GM18858 (cell line): ENCODE measurements around the gene PTCD1.
"Not testable (repeated sequence)": the region's sequence is repeated elsewhere in the genome, so short reads cannot be mapped to it uniquely, and the experiment has no call there.

Experiments
- ATAC-seq: cut with Tn5 transposase; IDR thresholded peaks from one replicate; pipeline ENCODE4 v1.9.1; 2021; ENCODE audit not compliant: unreplicated experiment

PTCD1 gene

GRCh38 chr7:99452541-99452940 lies 13.9 kb upstream of the PTCD1 start:
- ATAC-seq, result no peak

- no peak for ATAC-seq
Observed at GRCh38 chr7:99451936-99452335, 13.3 kb upstream of the PTCD1 start.

GRCh38 chr7:99449326-99449725 lies 10.7 kb upstream of the PTCD1 start:
- no peak for ATAC-seq

- ATAC-seq, result no peak
Observed at GRCh38 chr7:99448855-99449254, 10.3 kb upstream of the PTCD1 start.

- ATAC-seq, result no peak
Observed at GRCh38 chr7:99447943-99448342, 9.3 kb upstream of the PTCD1 start.

GRCh38 chr7:99446096-99446495 lies 7.5 kb upstream of the PTCD1 start:
- ATAC-seq, result no peak

GRCh38 chr7:99440195-99440594 lies 1.6 kb upstream of the PTCD1 start:
- no peak for ATAC-seq

GRCh38 chr7:99437946-99438572 lies 539 bp downstream of the PTCD1 start:
- ATAC-seq, result no peak

GRCh38 chr7:99433158-99433557 lies 5.4 kb downstream of the PTCD1 start:
- ATAC-seq, result no peak

- not testable (repeated sequence) for ATAC-seq
Observed at GRCh38 chr7:99431756-99432540, 6.7 kb downstream of the PTCD1 start.

GRCh38 chr7:99429756-99430155 lies 8.8 kb downstream of the PTCD1 start:
- no peak for ATAC-seq

GRCh38 chr7:99428972-99429566 lies 9.5 kb downstream of the PTCD1 start:
- no peak for ATAC-seq

- no peak for ATAC-seq
Observed at GRCh38 chr7:99424932-99425730, 13.5 kb downstream of the PTCD1 start.

- ATAC-seq, result no peak
Observed at GRCh38 chr7:99422625-99423024, 16.0 kb downstream of the PTCD1 start.

- no peak for ATAC-seq
Observed at GRCh38 chr7:99422186-99422585, 16.4 kb downstream of the PTCD1 start.

- no peak for ATAC-seq
Observed at GRCh38 chr7:99420986-99421385, 17.6 kb downstream of the PTCD1 start.

GRCh38 chr7:99420213-99420612 lies 18.4 kb downstream of the PTCD1 start:
- no peak for ATAC-seq

- ATAC-seq, result no peak
Observed at GRCh38 chr7:99419323-99420021, 19.1 kb downstream of the PTCD1 start.

- ATAC-seq, result no peak
Observed at GRCh38 chr7:99418260-99418659, 20.3 kb downstream of the PTCD1 start.

- ATAC-seq, result not testable (repeated sequence)
Observed at GRCh38 chr7:99415513-99416127, 23.0 kb downstream of the PTCD1 start.
